Spleen (tissue), 7 donors: Measurements from ENCODE around the gene ALS2CL.

ENCODE experiments used
- CTCF ChIP-seq, 11 experiments: fragments of 200-600 bp in 7 of 11; fragments of 450-650 bp in 4 of 11; sonication (generic) in 4 of 11; IDR thresholded peaks in 8 of 11; conservative IDR thresholded peaks in 3 of 11; 1 replicate in 7 of 11; 2 replicates in 4 of 11; pipeline versions ENCODE4 v1.4.0 to v1.8.0; 2016 to 2021; ENCODE audit warnings: antibody characterized with exemption in 11 of 11, inconsistent platforms in 4 of 11, mild to moderate bottlenecking in 1 of 11
- POLR2A ChIP-seq, 3 donors: fragments of 450-650 bp; IDR thresholded peaks; one replicate each; pipeline ENCODE4 v1.5.1; 2017; ENCODE audit warnings: antibody characterized with exemption in 3 of 3, mild to moderate bottlenecking in 1 of 3
- POLR2AphosphoS5 ChIP-seq, 3 donors: sonication (generic); formaldehyde crosslinking; IDR thresholded peaks; one replicate each; pipeline ENCODE4 v1.5.1; 2017; ENCODE audit warnings: antibody characterized with exemption in 3 of 3
- donor health status: DM: no; HTN: no; CAD: no; lungs with moderate emphysema.
- donor health status: DM: no; HTN: no; CAD: no.
- donor health status: DM: no; HTN: no; CAD: no.

DNA sequence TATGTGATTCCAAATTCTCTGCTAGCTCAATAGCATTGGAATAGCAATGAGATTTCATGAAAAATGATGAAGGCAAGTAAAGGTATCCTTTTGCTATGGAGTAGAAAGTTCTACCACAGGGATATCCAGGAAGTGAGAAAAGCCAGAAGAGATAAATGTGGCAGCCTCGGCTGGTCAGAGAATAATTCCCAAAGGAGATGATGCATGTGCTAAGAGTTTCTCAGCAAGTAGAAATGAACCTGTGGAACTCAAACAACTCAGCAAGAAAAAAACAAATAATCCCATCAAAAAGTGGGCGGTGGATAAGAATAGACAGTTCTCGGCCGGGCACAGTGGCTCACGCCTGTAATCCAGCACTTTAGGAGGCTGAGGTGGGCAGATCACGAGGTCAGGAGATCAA, 38.2 kb downstream of the ALS2CL start:
- TF ChIP-seq CTCF (IDR thresholded peaks at IDR 0.05 in 8 of 11, conservative IDR thresholded peaks at IDR 0.05 in 3 of 11) (no peak), POLR2A (IDR thresholded peaks at IDR 0.05) (no peak), POLR2AphosphoS5 (IDR thresholded peaks at IDR 0.05) (no peak)
